HEK293 (cell line): ENCODE data around the gene TMPRSS7.

ENCODE experiments used
- HOXC10 ChIP-seq: sonication (generic); formaldehyde crosslinking; IDR thresholded peaks from 2 replicates; pipeline ENCODE4 v1.8.1; 2023; ENCODE audit warnings: mild to moderate bottlenecking, missing genetic modification reagents
- KLF16 ChIP-seq: fragments of 450-650 bp; formaldehyde crosslinking; IDR thresholded peaks from 2 replicates; pipeline ENCODE4 v1.5.1; 2017; ENCODE audit warnings: missing biosample characterization, missing genetic modification characterization
- OSR2 ChIP-seq: fragments of 450-650 bp; formaldehyde crosslinking; IDR thresholded peaks from 2 replicates; pipeline ENCODE4 v1.5.1; 2016; ENCODE audit warnings: missing biosample characterization, missing genetic modification characterization
- PRDM2 ChIP-seq: fragments of 450-650 bp; formaldehyde crosslinking; IDR thresholded peaks from 2 replicates; pipeline ENCODE4 v1.5.1; 2016; ENCODE audit warnings: missing biosample characterization, missing genetic modification characterization, borderline replicate concordance
- SCRT1 ChIP-seq: fragments of 450-650 bp; formaldehyde crosslinking; IDR thresholded peaks from 2 replicates; pipeline ENCODE4 v1.5.1; 2016; ENCODE audit warnings: missing biosample characterization, missing genetic modification characterization, borderline replicate concordance
- ZBTB8A ChIP-seq: fragments of 450-650 bp; formaldehyde crosslinking; IDR thresholded peaks from 2 replicates; pipeline ENCODE4 v1.5.1; 2016; ENCODE audit warnings: missing biosample characterization, missing genetic modification characterization
- ZNF10 ChIP-seq: fragments of 450-650 bp; formaldehyde crosslinking; IDR thresholded peaks from 2 replicates; pipeline ENCODE4 v1.5.1; 2017; ENCODE audit warnings: missing biosample characterization, missing genetic modification characterization
- ZNF114 ChIP-seq: fragments of 450-650 bp; formaldehyde crosslinking; IDR thresholded peaks from 2 replicates; pipeline ENCODE4 v1.5.0; 2017; ENCODE audit warnings: missing biosample characterization, missing genetic modification characterization
- ZNF148 ChIP-seq: fragments of 450-650 bp; formaldehyde crosslinking; IDR thresholded peaks from 2 replicates; pipeline ENCODE4 v1.5.0; 2017; ENCODE audit warnings: missing biosample characterization, missing genetic modification characterization, borderline replicate concordance
- ZNF175 ChIP-seq: fragments of 450-650 bp; formaldehyde crosslinking; IDR thresholded peaks from 2 replicates; pipeline ENCODE4 v1.5.1; 2016; ENCODE audit warnings: missing biosample characterization, missing genetic modification characterization
- ZNF184 ChIP-seq: fragments of 450-650 bp; IDR thresholded peaks from 2 replicates; pipeline ENCODE4 v1.5.1; 2018; ENCODE audit warnings: missing biosample characterization, mild to moderate bottlenecking, missing genetic modification characterization
- ZNF221 ChIP-seq: fragments of 450-650 bp; formaldehyde crosslinking; IDR thresholded peaks from 2 replicates; pipeline ENCODE4 v1.5.1; 2017; ENCODE audit warnings: missing biosample characterization, missing genetic modification characterization, borderline replicate concordance
- ZNF24 ChIP-seq: fragments of 450-650 bp; formaldehyde crosslinking; IDR thresholded peaks from 2 replicates; pipeline ENCODE4 v1.5.1; 2016; ENCODE audit warnings: missing biosample characterization, missing genetic modification characterization
- ZNF350 ChIP-seq: fragments of 450-650 bp; formaldehyde crosslinking; IDR thresholded peaks from 2 replicates; pipeline ENCODE4 v1.5.0; 2017; ENCODE audit warnings: missing biosample characterization, mild to moderate bottlenecking, missing genetic modification characterization
- ZNF366 ChIP-seq: fragments of 450-650 bp; formaldehyde crosslinking; conservative IDR thresholded peaks from 2 replicates; pipeline ENCODE4 v1.5.1; 2016; ENCODE audit warnings: missing biosample characterization, missing genetic modification characterization
- ZNF423 ChIP-seq: fragments of 450-650 bp; formaldehyde crosslinking; IDR thresholded peaks from 2 replicates; pipeline ENCODE4 v1.5.1; 2016; ENCODE audit warnings: missing biosample characterization, missing genetic modification characterization
- ZNF549 ChIP-seq: fragments of 450-650 bp; IDR thresholded peaks from 2 replicates; pipeline ENCODE4 v1.5.1; 2018; ENCODE audit warnings: missing biosample characterization, missing genetic modification characterization, mild to moderate bottlenecking, inconsistent platforms, moderate library complexity
- ZNF654 ChIP-seq: fragments of 450-650 bp; formaldehyde crosslinking; IDR thresholded peaks from 2 replicates; pipeline ENCODE4 v1.5.1; 2016; ENCODE audit warnings: low read depth, missing biosample characterization, missing genetic modification characterization
- ZNF660 ChIP-seq: fragments of 450-650 bp; IDR thresholded peaks from 2 replicates; pipeline ENCODE4 v1.5.1; 2018; ENCODE audit warnings: missing biosample characterization, mild to moderate bottlenecking, missing genetic modification characterization
- ZNF768 ChIP-seq: fragments of 450-650 bp; formaldehyde crosslinking; IDR thresholded peaks from 2 replicates; pipeline ENCODE4 v1.5.1; 2018; ENCODE audit warnings: missing biosample characterization, mild to moderate bottlenecking, missing genetic modification characterization
- ZNF776 ChIP-seq: fragments of 450-650 bp; formaldehyde crosslinking; IDR thresholded peaks from 2 replicates; pipeline ENCODE4 v1.5.0; 2017; ENCODE audit warnings: missing biosample characterization, missing genetic modification characterization, borderline replicate concordance
- ZNF837 ChIP-seq: fragments of 450-650 bp; formaldehyde crosslinking; IDR thresholded peaks from 2 replicates; pipeline ENCODE4 v1.5.1; 2016; ENCODE audit warnings: missing biosample characterization, missing genetic modification characterization
- ZSCAN30 ChIP-seq: fragments of 450-650 bp; IDR thresholded peaks from 2 replicates; pipeline ENCODE4 v1.5.1; 2018; ENCODE audit warnings: missing biosample characterization, mild to moderate bottlenecking, missing genetic modification characterization, moderate library complexity
- ZSCAN5A ChIP-seq: fragments of 450-650 bp; formaldehyde crosslinking; IDR thresholded peaks from 2 replicates; pipeline ENCODE4 v1.5.1; 2016; ENCODE audit warnings: missing biosample characterization, missing genetic modification characterization
- ZXDB ChIP-seq: fragments of 450-650 bp; formaldehyde crosslinking; IDR thresholded peaks from 2 replicates; pipeline ENCODE4 v1.5.1; 2016; ENCODE audit warnings: missing biosample characterization, missing genetic modification characterization
- TF ChIP-seq, protein P1 (sequence below): fragments of 450-650 bp; formaldehyde crosslinking; optimal IDR thresholded peaks from 2 replicates; pipeline ENCODE3; 2016; ENCODE audit warnings: missing biosample characterization, mild to moderate bottlenecking, missing genetic modification characterization
- TF ChIP-seq, protein P2 (sequence below): fragments of 450-650 bp; IDR thresholded peaks from 2 replicates; pipeline ENCODE4 v1.5.1; 2018; ENCODE audit warnings: missing biosample characterization, mild to moderate bottlenecking, missing genetic modification characterization

Gene TMPRSS7

DNA sequence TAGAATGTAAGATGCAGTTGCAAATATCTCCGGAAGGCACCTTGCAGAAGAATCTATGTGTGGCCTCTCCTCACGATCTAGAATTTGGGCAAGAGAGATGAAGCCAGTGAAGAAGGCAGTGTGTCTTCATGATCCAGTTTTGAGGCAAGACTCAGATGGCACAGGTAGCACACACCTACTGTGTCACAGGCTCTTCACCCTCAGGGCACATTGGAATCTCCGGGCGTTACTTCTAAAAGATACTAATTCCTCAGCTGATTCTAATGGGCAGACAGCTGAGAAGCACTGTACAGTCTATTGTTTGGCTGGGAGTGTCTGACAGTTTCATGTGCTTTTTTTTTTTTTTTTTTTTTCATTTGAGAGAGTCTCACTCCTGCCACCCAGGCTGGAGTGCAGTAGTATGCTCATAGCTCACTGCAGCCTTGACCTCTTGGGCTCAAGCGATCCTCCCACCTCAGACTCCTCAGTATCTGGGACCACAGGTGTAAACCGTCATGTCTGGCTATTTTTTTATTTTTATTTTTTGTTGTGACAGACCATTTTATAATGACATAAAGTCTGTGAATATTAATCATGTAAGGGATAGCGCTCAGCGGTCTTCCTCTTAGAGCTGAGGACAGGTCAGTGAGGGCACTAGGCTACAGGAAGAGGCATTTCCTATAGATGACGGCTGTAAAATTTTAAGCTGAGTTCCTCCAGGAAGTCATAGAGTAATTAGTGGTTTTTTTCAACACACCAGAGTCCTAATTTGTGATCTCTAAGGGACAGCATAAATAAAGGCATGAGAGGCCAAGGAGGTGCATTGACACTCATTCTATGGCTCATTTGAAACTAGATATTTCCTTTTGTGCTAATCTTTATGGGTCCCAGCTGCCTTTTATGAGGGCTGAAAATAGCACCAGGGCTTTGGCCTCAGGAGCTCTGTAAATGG lies 55.7 kb downstream of the TMPRSS7 start (continued):
- TF ChIP-seq ZXDB (peak; percentile 85), ZSCAN30 (tag by site-specific recombination) (peak; percentile 80; the same call in 1 of the 2 replicates), PRDM2 (no peak), ZNF366 (tag by site-specific recombination) (peak; percentile 87), ZBTB8A (tag by site-specific recombination) (0 out of 2 replicates have a peak, but pooled peaks have one; percentile 22), ZNF549 (tag by site-specific recombination) (no peak), ZNF423 (no peak), OSR2 (tag by site-specific recombination) (peak; percentile 93), ZNF350 (no peak), ZNF184 (tag by site-specific recombination) (no peak), HOXC10 (CRISPR knock-in tag) (no peak), ZNF10 (tag by site-specific recombination) (0 out of 2 replicates have a peak, but pooled peaks have one; percentile 11), ZNF768 (no peak), ZNF175 (no peak), ZNF654 (tag by site-specific recombination) (no peak), ZNF776 (tag by site-specific recombination) (no peak), ZNF221 (tag by site-specific recombination) (no peak), KLF16 (tag by site-specific recombination) (no peak), ZNF148 (no peak), ZNF837 (tag by site-specific recombination) (no peak), ZNF24 (tag by site-specific recombination) (0 out of 2 replicates have a peak, but pooled peaks have one; percentile 76), ZNF660 (tag by site-specific recombination) (no peak), ZSCAN5A (tag by site-specific recombination) (no peak), SCRT1 (tag by site-specific recombination) (no peak), ZNF114 (tag by site-specific recombination) (no peak)
- TF ChIP-seq, protein P1, sequence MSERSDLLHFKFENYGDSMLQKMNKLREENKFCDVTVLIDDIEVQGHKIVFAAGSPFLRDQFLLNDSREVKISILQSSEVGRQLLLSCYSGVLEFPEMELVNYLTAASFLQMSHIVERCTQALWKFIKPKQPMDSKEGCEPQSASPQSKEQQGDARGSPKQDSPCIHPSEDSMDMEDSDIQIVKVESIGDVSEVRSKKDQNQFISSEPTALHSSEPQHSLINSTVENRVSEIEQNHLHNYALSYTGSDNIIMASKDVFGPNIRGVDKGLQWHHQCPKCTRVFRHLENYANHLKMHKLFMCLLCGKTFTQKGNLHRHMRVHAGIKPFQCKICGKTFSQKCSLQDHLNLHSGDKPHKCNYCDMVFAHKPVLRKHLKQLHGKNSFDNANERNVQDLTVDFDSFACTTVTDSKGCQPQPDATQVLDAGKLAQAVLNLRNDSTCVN, result no peak
- TF ChIP-seq, protein P2, sequence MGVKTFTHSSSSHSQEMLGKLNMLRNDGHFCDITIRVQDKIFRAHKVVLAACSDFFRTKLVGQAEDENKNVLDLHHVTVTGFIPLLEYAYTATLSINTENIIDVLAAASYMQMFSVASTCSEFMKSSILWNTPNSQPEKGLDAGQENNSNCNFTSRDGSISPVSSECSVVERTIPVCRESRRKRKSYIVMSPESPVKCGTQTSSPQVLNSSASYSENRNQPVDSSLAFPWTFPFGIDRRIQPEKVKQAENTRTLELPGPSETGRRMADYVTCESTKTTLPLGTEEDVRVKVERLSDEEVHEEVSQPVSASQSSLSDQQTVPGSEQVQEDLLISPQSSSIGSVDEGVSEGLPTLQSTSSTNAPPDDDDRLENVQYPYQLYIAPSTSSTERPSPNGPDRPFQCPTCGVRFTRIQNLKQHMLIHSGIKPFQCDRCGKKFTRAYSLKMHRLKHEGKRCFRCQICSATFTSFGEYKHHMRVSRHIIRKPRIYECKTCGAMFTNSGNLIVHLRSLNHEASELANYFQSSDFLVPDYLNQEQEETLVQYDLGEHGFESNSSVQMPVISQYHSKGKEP (tag by site-specific recombination), result 0 out of 2 replicates have a peak, but pooled peaks have one; percentile 47
